Prostate gland (tissue), 2 donors: ENCODE data around the gene ZMIZ1. TPM values are rescaled to one million over a fixed set of nuclear protein-coding genes. Genes with fewer than 3 reads are reported as not detected.
A peak's percentile ranks its signal among the peaks of the same experiment; 100 is the strongest.

Source experiments
- DNase-seq: peaks from one replicate; pipeline ENCODE4 v3.0.0-alpha.2; 2019; ENCODE audit warnings: low spot score
- H3K27ac ChIP-seq, 2 donors: fragments of 200-600 bp; sonication (generic); 2 replicates each; pipeline ENCODE4 v1.5.1; 2017 to 2019
- H3K27me3 ChIP-seq: fragments of 200-600 bp; sonication (generic); replicated peaks from 2 replicates; pipeline ENCODE4 v1.5.1; 2019; ENCODE audit not compliant: insufficient read depth
- H3K36me3 ChIP-seq, 2 donors: fragments of 200-600 bp; sonication (generic); 1 replicate in 1 of 2; 2 replicates in 1 of 2; pipeline versions ENCODE4 v1.5.1 to v1.8.1; 2017 to 2019
- H3K4me1 ChIP-seq: fragments of 200-600 bp; sonication (generic); replicated peaks from 2 replicates; pipeline ENCODE4 v1.5.1; 2019
- H3K4me3 ChIP-seq, 2 donors: fragments of 200-600 bp; sonication (generic); 2 replicates each; pipeline ENCODE4 v1.5.1; 2017 to 2019
- H3K9me3 ChIP-seq: fragments of 200-600 bp; sonication (generic); 2 replicates; pipeline ENCODE4 v1.5.1; 2017
- POLR2A ChIP-seq: fragments of 450-650 bp; IDR thresholded peaks from one replicate; pipeline ENCODE4 v1.6.1; 2016; ENCODE audit warnings: antibody characterized with exemption, mild to moderate bottlenecking
- POLR2AphosphoS5 ChIP-seq: sonication (generic); formaldehyde crosslinking; IDR thresholded peaks from one replicate; pipeline ENCODE4 v1.6.1; 2017; ENCODE audit warnings: antibody characterized with exemption
- WGBS: methylation state at CpG from one replicate; pipeline ENCODE4 v1.1.5; 2018; 5-methylcytosine and 5-hydroxymethylcytosine counted together
- intact Hi-C: fragments of 100-400 bp; cut with DNase I; formaldehyde crosslinking; loops from one replicate; pipeline ENCODE4 v1.14.2; 2022
- total RNA-seq, 2 donors: library from RNA; depleted of rRNA; stranded (reverse); fragments of >200 nt; gene quantifications; one replicate each; pipeline ENCODE4 v1.1.0, GENCODE V29; 2016
- TF ChIP-seq, protein P1 (sequence below), 4 experiments: fragments of 200-600 bp in 2 of 4; fragments of 450-650 bp in 2 of 4; sonication (generic) in 2 of 4; IDR thresholded peaks; 1 replicate in 3 of 4; 2 replicates in 1 of 4; pipeline ENCODE4 v1.5.1; 2016 to 2019; ENCODE audit warnings: antibody characterized with exemption in 4 of 4, mild to moderate bottlenecking in 2 of 4, moderate library complexity in 2 of 4

The ZMIZ1 gene
- total RNA-seq, 2 donors from 2014 or later: 69.6 to 78.5 TPM

DNA sequence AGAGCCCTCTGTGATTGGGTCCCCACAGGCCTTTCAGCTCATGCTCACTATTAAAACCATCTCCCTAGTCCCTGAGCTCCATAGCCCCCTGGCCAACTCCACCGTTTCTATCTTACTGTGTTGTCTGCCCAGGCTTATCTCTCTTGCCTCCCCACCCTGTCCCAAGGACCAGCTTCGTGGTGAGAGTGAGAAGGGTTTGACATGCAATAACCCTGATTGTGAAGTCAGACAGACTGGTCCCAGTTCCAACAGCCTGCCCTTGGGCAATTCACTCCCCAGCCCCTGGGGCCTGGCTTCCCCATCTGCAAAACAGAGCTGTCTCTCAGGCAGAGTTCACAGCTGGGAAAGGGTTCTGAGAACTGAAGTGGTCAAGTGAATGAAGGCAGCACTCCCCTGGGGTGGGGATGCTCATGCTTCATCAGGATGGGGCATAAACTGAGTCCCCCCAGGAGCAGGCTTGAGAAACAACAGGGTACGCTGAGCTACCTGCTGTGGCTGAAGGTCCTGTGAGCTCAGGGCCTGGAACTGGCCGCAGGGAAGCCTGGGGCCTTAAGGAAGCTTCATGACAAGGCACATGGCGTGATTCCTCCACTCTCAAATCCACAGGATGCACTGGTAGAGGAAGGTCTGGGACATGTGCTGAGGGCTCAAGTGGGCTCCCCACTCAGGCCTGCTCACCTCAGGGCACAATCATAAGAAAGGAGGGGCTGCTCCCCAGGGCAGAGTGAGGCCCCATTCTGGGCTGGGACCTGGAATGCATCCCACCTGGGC is 276.7 kb downstream of the ZMIZ1 start:
- no peaks in the 10 kb centered on the region for H3K9me3 ChIP-seq
- H3K4me1 ChIP-seq: no peaks in the 10 kb centered on the region
- WGBS: 95% methylated on average over 4 of the region's 5 CpGs
- H3K36me3 ChIP-seq: no peaks in the 10 kb centered on the region
- no peak for DNase-seq
- no peak overlapping the region for H3K27ac ChIP-seq
- H3K4me3 ChIP-seq: no peak overlapping the region
- TF ChIP-seq, protein P1, sequence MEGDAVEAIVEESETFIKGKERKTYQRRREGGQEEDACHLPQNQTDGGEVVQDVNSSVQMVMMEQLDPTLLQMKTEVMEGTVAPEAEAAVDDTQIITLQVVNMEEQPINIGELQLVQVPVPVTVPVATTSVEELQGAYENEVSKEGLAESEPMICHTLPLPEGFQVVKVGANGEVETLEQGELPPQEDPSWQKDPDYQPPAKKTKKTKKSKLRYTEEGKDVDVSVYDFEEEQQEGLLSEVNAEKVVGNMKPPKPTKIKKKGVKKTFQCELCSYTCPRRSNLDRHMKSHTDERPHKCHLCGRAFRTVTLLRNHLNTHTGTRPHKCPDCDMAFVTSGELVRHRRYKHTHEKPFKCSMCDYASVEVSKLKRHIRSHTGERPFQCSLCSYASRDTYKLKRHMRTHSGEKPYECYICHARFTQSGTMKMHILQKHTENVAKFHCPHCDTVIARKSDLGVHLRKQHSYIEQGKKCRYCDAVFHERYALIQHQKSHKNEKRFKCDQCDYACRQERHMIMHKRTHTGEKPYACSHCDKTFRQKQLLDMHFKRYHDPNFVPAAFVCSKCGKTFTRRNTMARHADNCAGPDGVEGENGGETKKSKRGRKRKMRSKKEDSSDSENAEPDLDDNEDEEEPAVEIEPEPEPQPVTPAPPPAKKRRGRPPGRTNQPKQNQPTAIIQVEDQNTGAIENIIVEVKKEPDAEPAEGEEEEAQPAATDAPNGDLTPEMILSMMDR (IDR thresholded peaks at IDR 0.05): no peak
- TF ChIP-seq POLR2A (no peak), POLR2AphosphoS5 (no peak)
- intact Hi-C loops: no loop called here
- H3K27me3 ChIP-seq: no peaks in the 10 kb centered on the region

DNA sequence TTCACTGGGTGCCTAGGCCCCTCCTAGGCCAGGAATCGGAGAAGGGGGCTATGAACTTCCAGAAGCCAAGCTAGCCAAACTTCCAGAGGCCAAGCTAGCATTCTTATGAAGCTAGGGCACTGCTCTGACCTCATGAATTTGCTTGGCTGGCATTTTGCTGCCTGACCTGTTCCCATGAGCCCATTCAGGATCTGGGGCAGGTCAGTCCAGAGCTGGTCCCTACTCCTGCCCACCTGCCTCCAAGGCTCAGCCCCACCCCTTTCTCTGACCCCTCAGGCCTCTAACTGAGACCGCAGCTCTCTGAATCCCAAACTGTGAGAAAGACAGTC is 277.2 kb downstream of the ZMIZ1 start:
- H3K36me3 ChIP-seq: no peaks in the 10 kb centered on the region
- no peaks in the 10 kb centered on the region for H3K9me3 ChIP-seq
- H3K27me3 ChIP-seq: no peaks in the 10 kb centered on the region
- intact Hi-C loops: no loop called here
- DNase-seq: no peak
- 95% methylated on average over 2 of the region's 2 CpGs for WGBS
- no peak overlapping the region for H3K27ac ChIP-seq
- no peaks in the 10 kb centered on the region for H3K4me1 ChIP-seq
- TF ChIP-seq, protein P1 (IDR thresholded peaks at IDR 0.05): no peak
- TF ChIP-seq POLR2A (no peak), POLR2AphosphoS5 (no peak)
- H3K4me3 ChIP-seq: no peak overlapping the region

DNA sequence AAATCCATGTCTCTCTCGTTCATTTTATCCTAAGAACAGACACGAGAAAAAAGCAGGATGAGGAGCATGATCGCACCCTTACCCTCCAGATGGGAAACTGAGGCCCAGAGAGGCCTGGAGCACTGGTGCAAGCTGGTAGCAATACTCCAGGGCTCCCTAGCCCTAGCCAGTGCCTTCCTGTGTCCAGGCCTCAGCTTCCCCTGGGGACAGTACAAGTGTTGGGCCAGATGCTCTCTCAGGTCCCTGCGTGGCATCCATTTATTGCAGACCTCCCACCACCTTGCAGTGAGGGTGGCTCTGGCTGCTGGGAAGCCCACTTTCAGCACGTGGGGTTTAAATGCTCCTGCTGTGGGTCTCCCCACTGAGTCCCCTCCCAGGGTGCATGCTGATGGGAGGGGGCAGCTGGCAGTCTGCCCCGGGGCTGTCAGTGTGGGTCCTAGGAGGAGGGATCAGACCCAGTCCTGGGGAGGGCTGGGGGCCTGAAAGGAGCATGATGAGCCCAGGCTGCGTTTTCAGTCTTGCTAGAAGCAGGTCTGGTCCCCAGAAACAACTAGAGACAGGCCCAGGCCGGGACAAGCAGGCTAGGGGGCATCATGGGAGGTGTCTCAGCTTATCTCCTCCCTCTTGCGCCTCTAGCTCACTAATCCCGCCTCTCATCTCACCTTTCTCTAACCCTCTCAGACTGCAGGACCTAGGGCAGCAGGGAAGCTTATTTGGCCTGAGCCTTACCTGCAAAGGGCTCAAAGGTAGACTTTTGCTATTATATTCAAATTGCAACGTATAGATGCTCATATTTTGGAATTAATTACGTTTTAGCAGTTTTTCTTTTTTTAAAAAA is 277.8 kb downstream of the ZMIZ1 start:
- DNase-seq: no peak
- no peaks in the 10 kb centered on the region for H3K9me3 ChIP-seq
- no peaks in the 10 kb centered on the region for H3K27me3 ChIP-seq
- 56% methylated on average over 12 of the region's 12 CpGs for WGBS
- intact Hi-C loops: no loop called here
- no peaks in the 10 kb centered on the region for H3K36me3 ChIP-seq
- H3K4me1 ChIP-seq: no peaks in the 10 kb centered on the region
- H3K4me3 ChIP-seq: no peak overlapping the region
- peak overlapping the region in 1 of 2 donors; percentile 75 for H3K27ac ChIP-seq
- TF ChIP-seq, protein P1 (IDR thresholded peaks at IDR 0.05): no peak

DNA sequence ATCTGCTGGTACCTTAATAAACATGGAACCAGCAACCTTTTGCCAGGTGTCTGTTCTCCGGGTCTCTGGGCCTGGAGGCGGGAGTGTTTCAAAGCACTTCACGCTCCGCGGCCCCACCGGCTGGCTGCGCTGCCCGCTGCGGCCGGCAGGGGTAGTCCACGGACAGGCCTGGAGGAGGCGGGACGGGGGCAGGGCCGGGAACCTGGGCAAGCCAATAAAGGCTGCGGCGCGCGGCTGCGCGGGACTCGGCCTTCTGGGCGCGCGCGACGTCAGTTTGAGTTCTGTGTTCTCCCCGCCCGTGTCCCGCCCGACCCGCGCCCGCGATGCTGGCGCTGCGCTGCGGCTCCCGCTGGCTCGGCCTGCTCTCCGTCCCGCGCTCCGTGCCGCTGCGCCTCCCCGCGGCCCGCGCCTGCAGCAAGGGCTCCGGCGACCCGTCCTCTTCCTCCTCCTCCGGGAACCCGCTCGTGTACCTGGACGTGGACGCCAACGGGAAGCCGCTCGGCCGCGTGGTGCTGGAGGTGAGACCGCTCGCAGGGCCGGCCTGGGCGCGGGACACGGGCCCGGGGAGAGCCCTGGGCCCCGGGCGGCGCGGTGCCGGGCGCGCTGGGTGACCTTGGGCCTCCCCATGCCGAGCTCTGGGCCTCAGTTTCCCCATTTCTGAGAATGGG is 278.6 kb downstream of the ZMIZ1 start, which contains the start of gene PPIF:
PPIF (plus strand) TSS at position 244 of the 668 bp plus-strand sequence; CDS start at position 324, 80 bp downstream.
- no peaks in the 10 kb centered on the region for H3K9me3 ChIP-seq
- DNase-seq: peak; percentile 93
- intact Hi-C loops: no loop called here
- H3K27ac ChIP-seq: peak within 1 kb of the TSS; percentile 69 to 75
- under 1% methylated on average over 52 of the region's 77 CpGs for WGBS
- H3K4me1 ChIP-seq: no peaks in the 10 kb centered on the region
- no peaks in the 10 kb centered on the region for H3K27me3 ChIP-seq
- H3K36me3 ChIP-seq: no peaks in the 10 kb centered on the region
- TF ChIP-seq POLR2AphosphoS5 (peak; percentile 74), POLR2A (peak; percentile 86)
- TF ChIP-seq, protein P1 (IDR thresholded peaks at IDR 0.05): peak; percentile 94 to 99 (median 98)
- peak within 1 kb of the TSS; percentile 67 to 77 for H3K4me3 ChIP-seq
